NCI-H2029 treated with DMSO at 0.1 percent for 48 hours (cell line): ENCODE data around the gene RFX2.
A peak's percentile ranks its signal among the peaks of the same experiment; 100 is the strongest.

Experiments
- DNase-seq: peaks from one replicate; lab custom pipeline; 2025; lab: John Stamatoyannopoulos, UW

The RFX2 gene

DNA sequence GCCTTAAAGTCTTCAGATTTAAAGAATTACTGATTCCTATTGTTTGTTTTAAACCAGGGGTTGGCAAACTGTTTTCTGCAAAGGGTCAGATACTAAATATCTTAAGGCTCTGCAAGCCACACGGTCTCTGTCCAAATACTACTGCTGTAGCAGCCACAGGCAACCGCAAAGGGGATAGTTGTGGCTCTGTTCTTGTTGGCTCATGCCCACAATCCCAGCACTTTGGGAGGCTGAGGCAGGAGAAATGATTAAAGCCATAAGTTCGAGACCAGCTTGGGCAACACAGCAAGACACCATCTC, 154.7 kb downstream of the RFX2 start:
- no peak for DNase-seq

GRCh38 chr19:5954293-5954692, 156.0 kb downstream of the RFX2 start:
- peak; percentile 65 for DNase-seq

DNA sequence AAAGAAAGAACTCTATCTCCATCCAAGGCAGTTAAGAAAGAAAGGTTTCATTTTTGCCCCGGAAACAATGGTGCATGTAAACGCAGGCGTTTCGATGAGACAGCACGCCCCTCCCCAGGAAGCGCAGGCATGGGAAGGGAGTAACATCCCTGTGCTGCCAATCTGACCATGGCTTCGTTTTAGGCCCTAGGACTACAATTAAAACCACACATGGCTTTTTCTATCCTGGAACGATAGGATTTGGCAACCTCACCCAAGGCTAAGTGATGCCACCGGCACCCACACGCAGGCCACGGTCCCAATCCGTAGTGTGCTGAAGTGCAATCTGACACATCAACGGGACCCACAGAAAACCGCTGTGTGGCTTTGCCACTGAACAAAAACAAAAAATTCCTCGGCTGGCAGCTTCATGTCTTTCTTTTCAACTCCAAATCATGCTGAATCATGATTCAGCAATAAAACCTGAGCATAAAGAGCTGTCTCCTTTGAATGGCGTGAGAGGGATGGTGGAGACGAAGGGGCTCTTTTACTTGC, 156.6 kb downstream of the RFX2 start:
- DNase-seq: no peak

DNA sequence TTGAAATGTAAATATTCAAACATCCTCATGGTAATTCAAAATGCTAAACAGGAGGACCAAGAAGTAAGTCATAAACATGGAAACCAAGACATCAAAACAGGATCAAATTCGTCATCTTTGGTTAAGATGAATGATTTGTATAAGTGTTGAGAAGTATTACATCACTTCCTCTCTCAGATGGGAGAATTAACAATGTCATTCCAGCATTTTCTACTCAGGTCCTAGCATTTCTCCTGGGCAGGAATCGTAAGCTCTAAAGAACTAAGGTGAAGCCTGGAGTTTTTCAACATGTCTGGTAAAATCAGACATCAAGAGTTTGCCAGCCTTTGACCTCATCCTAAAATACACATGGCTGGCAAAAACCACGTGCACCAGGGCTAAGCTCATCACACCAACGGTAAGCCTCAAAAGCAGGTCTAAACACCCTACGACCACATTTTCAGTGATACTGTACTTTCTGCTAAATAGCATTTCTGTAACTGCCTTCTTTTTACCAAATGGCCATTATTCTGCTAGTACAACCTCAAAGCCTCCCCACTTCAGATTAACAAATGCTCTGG, 157.2 kb downstream of the RFX2 start:
- DNase-seq: no peak

DNA sequence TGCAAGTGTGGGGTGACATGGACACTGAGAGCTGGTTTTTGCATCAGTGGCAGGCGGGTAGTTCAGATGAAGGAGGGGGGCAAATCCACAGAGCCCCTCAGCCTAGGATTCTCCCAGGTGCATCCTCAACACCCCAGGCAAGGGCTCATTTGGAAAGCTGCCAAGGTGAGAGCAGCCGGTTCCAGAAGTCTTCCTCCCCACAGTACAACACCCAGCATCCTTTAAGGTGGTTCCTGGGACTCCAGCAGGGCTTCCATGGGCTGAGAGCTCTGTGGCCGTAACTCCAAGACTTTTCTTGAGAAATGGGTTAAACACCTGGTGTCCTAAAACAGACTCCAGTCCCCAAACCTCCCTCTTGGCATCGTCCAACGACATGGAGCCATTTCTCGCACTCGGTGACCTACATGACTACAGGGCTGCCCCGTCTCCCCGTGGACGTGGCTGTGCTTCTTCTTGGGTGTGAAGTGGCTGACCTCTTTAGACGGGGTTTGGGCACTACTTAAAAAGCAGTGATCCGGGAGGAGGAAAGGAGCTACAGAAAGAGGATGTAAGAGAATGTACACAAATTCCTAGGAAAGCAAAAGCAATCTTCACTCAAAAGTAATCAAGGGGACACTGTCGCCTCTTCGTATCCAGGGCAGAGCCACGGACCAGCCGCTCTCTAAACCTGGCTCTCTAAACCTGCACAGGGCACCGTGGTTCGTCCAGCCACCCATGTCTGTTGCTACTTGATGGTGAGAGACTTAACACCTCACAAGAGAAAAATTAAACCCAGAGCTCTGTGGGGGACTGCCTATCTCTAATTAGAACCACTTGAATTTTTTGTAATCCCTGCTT, 157.9 kb downstream of the RFX2 start:
- no peak for DNase-seq

DNA sequence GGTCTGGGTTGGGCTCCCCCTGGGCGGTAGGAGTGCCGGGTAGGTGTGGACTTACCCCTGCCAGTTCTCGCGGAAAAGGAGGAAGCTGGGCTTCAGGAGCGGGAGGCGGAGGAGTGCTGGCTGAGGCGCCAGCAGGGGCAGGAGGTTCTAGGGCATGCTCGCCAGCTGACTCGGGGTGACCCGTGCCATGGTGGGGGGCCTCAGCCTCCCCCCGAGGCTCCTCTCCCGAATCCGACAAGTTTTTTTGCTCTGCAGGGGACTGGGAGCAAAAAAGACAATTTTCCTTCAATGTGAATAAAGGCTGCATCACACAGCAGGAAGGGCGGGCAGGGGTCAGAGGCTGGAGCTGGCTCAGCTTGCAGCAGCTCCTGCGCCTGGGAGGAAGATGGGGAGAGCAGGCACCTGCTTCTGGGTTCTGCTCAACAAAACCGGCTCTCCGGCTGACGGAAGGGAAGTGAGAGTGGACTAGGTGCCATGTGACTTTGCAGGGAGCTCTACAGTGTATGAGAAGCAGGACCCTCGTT, 158.9 kb downstream of the RFX2 start:
- no peak for DNase-seq

DNA sequence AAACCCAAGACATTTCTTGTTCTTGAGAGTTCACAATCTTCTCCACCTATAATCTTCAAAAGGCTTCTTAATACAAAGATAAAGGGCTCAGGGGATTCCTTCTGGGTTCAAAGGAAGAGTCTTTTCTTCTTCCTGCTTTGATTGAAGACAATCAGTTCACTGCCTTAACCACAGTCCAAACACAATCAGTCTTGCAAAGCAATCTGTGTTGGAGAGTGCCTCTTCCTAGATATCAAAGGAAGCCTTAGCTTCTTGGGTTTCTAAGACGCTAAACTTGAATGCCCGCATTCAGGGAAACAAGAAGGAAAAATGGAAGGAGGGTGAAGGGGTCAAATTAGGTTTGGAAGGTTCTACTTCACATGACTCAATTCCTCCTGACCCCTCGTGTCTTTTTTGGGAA, 159.6 kb downstream of the RFX2 start:
- no peak for DNase-seq

- peak; percentile 85 for DNase-seq
Measured at GRCh38 chr19:5949792-5950305, 160.5 kb downstream of the RFX2 start.

GRCh38 chr19:5948752-5949564, 161.3 kb downstream of the RFX2 start:
- no peak for DNase-seq

GRCh38 chr19:5947435-5947834, 162.9 kb downstream of the RFX2 start:
- no peak for DNase-seq

- DNase-seq: no peak
Measured at GRCh38 chr19:5943623-5944022, 166.7 kb downstream of the RFX2 start.
